ENCODE measurements around the gene FRS3.

- no peak for TF ChIP-seq EZH2 (IDR thresholded peaks at IDR 0.05)
- no peak for TF ChIP-seq POLR2AphosphoS5 (IDR thresholded peaks at IDR 0.05; ENCODE audit: borderline replicate concordance, low read depth, low read length)
- no peak for TF ChIP-seq FOXP2 (optimal IDR thresholded peaks at IDR 0.05; ENCODE audit: control extremely low read depth, extremely low read length, insufficient read depth)
Measured at GRCh38 chr6:41775293-41775882, 4.3 kb downstream of the FRS3 start.
